Endothelial cell of umbilical vein (primary cell): Measurements from ENCODE around the gene ZBTB12. TPM values are rescaled to one million over a fixed set of nuclear protein-coding genes. Genes with fewer than 3 reads are reported as not detected.

Experiments
- BruUV-seq: library from RNA; stranded (reverse); fragments of 400-500 nt; replicated peaks from 2 replicates; lab custom pipeline; 2021; lab: Mats Ljungman, UMichigan
- CTCF ChIA-PET: fragments of 300-600, 350-600 bp; sonication (Branson Sonifier 250); formaldehyde crosslinking; loops from one replicate; lab custom pipeline; 2021; ENCODE audit warnings: antibody characterized with exemption, inconsistent platforms; lab: Charles Lee
- POLR2A ChIA-PET: fragments of 300-600, 350-600 bp; sonication (Branson Sonifier 250); formaldehyde crosslinking; loops from one replicate; lab custom pipeline; 2021; ENCODE audit warnings: antibody characterized with exemption, inconsistent platforms; lab: Charles Lee
- DNase-seq: peaks from one replicate; pipeline ENCODE4 v3.0.0-alpha.2; 2011; ENCODE audit warnings: low read depth, low spot score
- FAIRE-seq: peaks from 2 replicates; lab custom pipeline; 2011; peaks lifted over from hg19 to GRCh38; lab: Jason Lieb, UNC
- H2AFZ ChIP-seq: 2 replicates; pipeline ENCODE4 v1.6.0; 2012; ENCODE audit warnings: low read depth, low read length, control low read depth, inconsistent platforms
- H3K27ac ChIP-seq: 2 replicates; pipeline ENCODE4 v1.5.1; 2011; ENCODE audit warnings: low read depth, mild to moderate bottlenecking, control low read depth, low read length, moderate library complexity; ENCODE audit not compliant: insufficient read depth
- H3K27me3 ChIP-seq, 2 experiments: 2 replicates each; pipeline versions ENCODE4 v1.6.0 to v1.6.1; 2011; ENCODE audit warnings: low read length in 2 of 2, mixed read lengths in 1 of 2; ENCODE audit not compliant: control insufficient read depth in 2 of 2, insufficient read depth in 2 of 2
- H3K36me3 ChIP-seq, 2 experiments: 2 replicates in 1 of 2; 3 replicates in 1 of 2; pipeline ENCODE4 v1.5.1; 2011; ENCODE audit warnings: low read length in 2 of 2, mild to moderate bottlenecking in 1 of 2, moderate library complexity in 1 of 2; ENCODE audit not compliant: control insufficient read depth in 2 of 2, insufficient read depth in 2 of 2; ENCODE audit errors: extremely low read depth in 1 of 2
- H3K4me1 ChIP-seq: 3 replicates; pipeline ENCODE4 v1.5.1; 2011; ENCODE audit warnings: mild to moderate bottlenecking, low read length; ENCODE audit not compliant: control insufficient read depth, insufficient read depth; ENCODE audit errors: extremely low read depth
- H3K4me2 ChIP-seq: 2 replicates; pipeline ENCODE4 v1.6.1; 2011; ENCODE audit warnings: low read length, control low read depth, mixed read lengths; ENCODE audit not compliant: insufficient read depth
- H3K4me3 ChIP-seq, 3 experiments: fragments of 200-600 bp in 1 of 3; sonication (generic), shearing (Covaris generic) in 1 of 3; replicated peaks in 1 of 3; 2 replicates each; pipeline ENCODE4 v1.5.1; 2011 to 2016; ENCODE audit warnings: control low read depth in 3 of 3, low read length in 3 of 3, mild to moderate bottlenecking in 2 of 3, inconsistent platforms in 1 of 3, low read depth in 1 of 3, moderate library complexity in 1 of 3; ENCODE audit not compliant: insufficient read depth in 1 of 3
- H3K79me2 ChIP-seq: 2 replicates; pipeline ENCODE4 v1.6.0; 2012; ENCODE audit warnings: low read length, inconsistent platforms; ENCODE audit not compliant: control insufficient read depth, insufficient read depth
- H3K9ac ChIP-seq: replicated peaks from 2 replicates; pipeline ENCODE3; 2011; ENCODE audit warnings: low read length, control low read depth; ENCODE audit not compliant: insufficient read depth; ENCODE audit errors: extremely low read depth
- H3K9me1 ChIP-seq: replicated peaks from 3 replicates; pipeline ENCODE4 v1.6.0; 2011; ENCODE audit warnings: mild to moderate bottlenecking, low read length; ENCODE audit not compliant: control insufficient read depth, insufficient read depth; ENCODE audit errors: extremely low read depth
- H3K9me3 ChIP-seq: replicated peaks from 2 replicates; pipeline ENCODE4 v1.5.1; 2012; ENCODE audit warnings: low read length, inconsistent platforms; ENCODE audit not compliant: control insufficient read depth, insufficient read depth
- H4K20me1 ChIP-seq: replicated peaks from 2 replicates; pipeline ENCODE3; 2011; ENCODE audit warnings: mild to moderate bottlenecking, low read length; ENCODE audit not compliant: control insufficient read depth, insufficient read depth; ENCODE audit errors: extremely low read depth
- EZH2 ChIP-seq: IDR thresholded peaks from 2 replicates; pipeline ENCODE4 v1.6.1; 2012; ENCODE audit warnings: borderline replicate concordance, low read depth, mild to moderate bottlenecking, moderate library complexity, low read length, inconsistent platforms; ENCODE audit not compliant: severe bottlenecking
- FOS ChIP-seq: IDR thresholded peaks from 2 replicates; pipeline ENCODE4 v1.6.1; 2011; ENCODE audit warnings: mild to moderate bottlenecking, low read length, moderate library complexity, borderline replicate concordance; ENCODE audit not compliant: insufficient read depth
- GATA2 ChIP-seq: IDR thresholded peaks from 2 replicates; pipeline ENCODE4 v1.7.0; 2011; ENCODE audit warnings: low read depth, mild to moderate bottlenecking, moderate library complexity, mixed read lengths, low read length; ENCODE audit not compliant: insufficient read length, insufficient read depth
- JUN ChIP-seq: IDR thresholded peaks from 2 replicates; pipeline ENCODE4 v1.6.1; 2011; ENCODE audit warnings: borderline replicate concordance, low read depth; ENCODE audit not compliant: insufficient read length, insufficient read depth
- MYC ChIP-seq: IDR thresholded peaks from one replicate; pipeline ENCODE4 v1.6.1; 2011; ENCODE audit warnings: mild to moderate bottlenecking, low read depth, low read length
- POLR2A ChIP-seq: IDR thresholded peaks from 2 replicates; pipeline ENCODE4 v1.6.1; 2012; ENCODE audit warnings: low read depth, mild to moderate bottlenecking, control low read depth, low read length
- POLR2AphosphoS5 ChIP-seq: IDR thresholded peaks from 2 replicates; pipeline ENCODE4 v1.6.1; 2012; ENCODE audit warnings: low read depth, mild to moderate bottlenecking, control low read depth, low read length, moderate library complexity; ENCODE audit not compliant: insufficient read depth
- dilution Hi-C: fragments of 300-500 bp; cut with MboI; formaldehyde crosslinking; loops from one replicate; pipeline ENCODE4 v1.15.0; 2019; ENCODE audit warnings: low sequenced_read_pairs; ENCODE audit not compliant: extremely low pct_ligation_motif_present
- intact Hi-C: fragments of 100-400 bp; cut with micrococcal nuclease; formaldehyde crosslinking; loops from one replicate; pipeline ENCODE4 v1.10.0; 2022
- polyA plus RNA-seq, 4 experiments: library from polyadenylated mRNA; depleted of rRNA in 3 of 4; stranded (reverse) in 3 of 4; unstranded in 1 of 4; fragments of >200 nt; gene quantifications; 2 replicates each; pipeline versions ENCODE4 v1.2.1 to v1.2.3, GENCODE V29; 2011 to 2012; ENCODE audit warnings: missing spikeins in 1 of 4
- total RNA-seq: library from RNA; stranded (reverse); gene quantifications from 2 replicates; pipeline ENCODE4 v1.2.3, GENCODE V29; 2021
- TF ChIP-seq, protein P1 (sequence below), 2 donors: IDR thresholded peaks; 1 replicate in 1 of 2; 2 replicates in 1 of 2; pipeline ENCODE4 v1.5.1; 2011; ENCODE audit warnings: low read length in 2 of 2, mild to moderate bottlenecking in 2 of 2, moderate library complexity in 2 of 2, control low read depth in 1 of 2, inconsistent platforms in 1 of 2, low read depth in 1 of 2; ENCODE audit not compliant: insufficient read depth in 1 of 2; ENCODE audit errors: extremely low read depth in 1 of 2
- TF ChIP-seq, protein P2 (sequence below): IDR thresholded peaks from 2 replicates; pipeline ENCODE4 v1.6.1; 2011; ENCODE audit not compliant: insufficient read depth, insufficient read length

ZBTB12 gene
- total and polyA plus RNA-seq, 2 donors (not counting 3 experiments of a cell fraction or from before 2014, with no cell fraction given): 2.9 to 4.9 TPM

DNA sequence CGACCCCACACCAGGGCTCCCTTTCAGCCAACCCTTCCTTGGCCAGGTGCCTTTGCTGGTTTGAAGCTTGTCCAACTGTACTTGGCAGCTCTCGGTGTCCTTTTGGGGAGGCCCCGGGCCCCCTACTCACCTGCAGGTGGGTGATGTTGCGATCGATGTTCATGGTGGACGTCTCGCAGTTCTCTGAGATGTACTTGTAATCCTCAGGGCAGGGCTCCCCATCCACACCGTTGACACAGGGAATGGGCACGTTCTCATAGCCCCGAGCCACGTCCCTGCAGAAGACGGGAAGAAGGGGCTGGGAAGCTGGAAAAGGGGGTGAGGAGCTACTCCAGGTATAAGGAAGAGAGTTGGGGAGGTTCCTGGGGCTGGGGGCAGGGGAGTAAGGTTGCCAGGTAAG lies 18.2 kb downstream of the ZBTB12 start:
- Histone ChIP-seq H3K79me2 (no peaks in the 10 kb centered on the region), H3K4me1 (no peaks in the 10 kb centered on the region), H3K4me2 (no peak overlapping the region), H3K36me3 (peaks cover 8 to 62% of the 10 kb centered on the region in 2 experiments), H3K27me3 (no peaks in the 10 kb centered on the region), H3K9me1 (no peaks in the 10 kb centered on the region), H3K9me3 (no peaks in the 10 kb centered on the region), H3K4me3 (no peak overlapping the region), H2AFZ (no peak overlapping the region), H3K27ac (no peak overlapping the region), H4K20me1 (no peaks in the 10 kb centered on the region), H3K9ac (no peak overlapping the region)
- no peak for DNase-seq
- TF ChIP-seq JUN (no peak), POLR2A (no peak), POLR2AphosphoS5 (no peak), MYC (no peak), FOS (no peak), GATA2 (no peak), EZH2 (no peak)
- TF ChIP-seq, protein P1, sequence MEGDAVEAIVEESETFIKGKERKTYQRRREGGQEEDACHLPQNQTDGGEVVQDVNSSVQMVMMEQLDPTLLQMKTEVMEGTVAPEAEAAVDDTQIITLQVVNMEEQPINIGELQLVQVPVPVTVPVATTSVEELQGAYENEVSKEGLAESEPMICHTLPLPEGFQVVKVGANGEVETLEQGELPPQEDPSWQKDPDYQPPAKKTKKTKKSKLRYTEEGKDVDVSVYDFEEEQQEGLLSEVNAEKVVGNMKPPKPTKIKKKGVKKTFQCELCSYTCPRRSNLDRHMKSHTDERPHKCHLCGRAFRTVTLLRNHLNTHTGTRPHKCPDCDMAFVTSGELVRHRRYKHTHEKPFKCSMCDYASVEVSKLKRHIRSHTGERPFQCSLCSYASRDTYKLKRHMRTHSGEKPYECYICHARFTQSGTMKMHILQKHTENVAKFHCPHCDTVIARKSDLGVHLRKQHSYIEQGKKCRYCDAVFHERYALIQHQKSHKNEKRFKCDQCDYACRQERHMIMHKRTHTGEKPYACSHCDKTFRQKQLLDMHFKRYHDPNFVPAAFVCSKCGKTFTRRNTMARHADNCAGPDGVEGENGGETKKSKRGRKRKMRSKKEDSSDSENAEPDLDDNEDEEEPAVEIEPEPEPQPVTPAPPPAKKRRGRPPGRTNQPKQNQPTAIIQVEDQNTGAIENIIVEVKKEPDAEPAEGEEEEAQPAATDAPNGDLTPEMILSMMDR (IDR thresholded peaks at IDR 0.05; ENCODE audit: extremely low read depth in 1 of 2, insufficient read depth in 1 of 2, low read depth in 1 of 2, low read length in 2 of 2): no peak
- TF ChIP-seq, protein P2, sequence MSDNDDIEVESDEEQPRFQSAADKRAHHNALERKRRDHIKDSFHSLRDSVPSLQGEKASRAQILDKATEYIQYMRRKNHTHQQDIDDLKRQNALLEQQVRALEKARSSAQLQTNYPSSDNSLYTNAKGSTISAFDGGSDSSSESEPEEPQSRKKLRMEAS: no peak
- ChIA-PET CTCF (interaction anchor here (1.6 kb wide), 1 partner anchor 69 kb away, joined by 3 read pairs; no protein-coding TSS in a partner anchor), POLR2A (interaction anchor here (1.0 kb wide), 1 partner anchor 14 kb away, joined by 3 read pairs; the partner anchor contains the start of gene EHMT2)
- dilution Hi-C loops: no loop called here
- no peak for FAIRE-seq
- BruUV-seq: no TSS peak
- intact Hi-C loops: no loop called here
